GM18519 (cell line): Measurements from ENCODE around the gene SLC35F6.
"Not testable (repeated sequence)": the region's sequence is repeated elsewhere in the genome, so short reads cannot be mapped to it uniquely, and the experiment has no call there.

Source experiments
- ATAC-seq: cut with Tn5 transposase; IDR thresholded peaks from one replicate; pipeline ENCODE4 v1.9.1; 2021; ENCODE audit warnings: mild to moderate bottlenecking, moderate library complexity; ENCODE audit not compliant: unreplicated experiment, low FRiP score

The SLC35F6 gene

GRCh38 chr2:26754972-26755670 is 9.0 kb upstream of the SLC35F6 start:
- ATAC-seq: no peak

- ATAC-seq: no peak
Measured at GRCh38 chr2:26756337-26756736, 7.7 kb upstream of the SLC35F6 start.

- no peak for ATAC-seq
Measured at GRCh38 chr2:26757873-26758789, 6.0 kb upstream of the SLC35F6 start.

GRCh38 chr2:26758790-26759321 is 5.2 kb upstream of the SLC35F6 start:
- ATAC-seq: no peak

- no peak for ATAC-seq
Measured at GRCh38 chr2:26759845-26760244, 4.2 kb upstream of the SLC35F6 start.

- ATAC-seq: not testable (repeated sequence)
Measured at GRCh38 chr2:26760991-26761390, 3.1 kb upstream of the SLC35F6 start.

GRCh38 chr2:26763019-26763418 is 1.1 kb upstream of the SLC35F6 start:
- ATAC-seq: no peak

- ATAC-seq: no peak
Measured at GRCh38 chr2:26764906-26765305, 822 bp downstream of the SLC35F6 start.

GRCh38 chr2:26765475-26766200 is 1.6 kb downstream of the SLC35F6 start:
- no peak for ATAC-seq

GRCh38 chr2:26767129-26767528 is 3.0 kb downstream of the SLC35F6 start:
- no peak for ATAC-seq

- no peak for ATAC-seq
Measured at GRCh38 chr2:26767894-26768487, 3.9 kb downstream of the SLC35F6 start.

- no peak for ATAC-seq
Measured at GRCh38 chr2:26768759-26769088, 4.6 kb downstream of the SLC35F6 start.

GRCh38 chr2:26769089-26769761 is 5.1 kb downstream of the SLC35F6 start:
- ATAC-seq: no peak

- no peak for ATAC-seq
Measured at GRCh38 chr2:26770986-26771586, 7.0 kb downstream of the SLC35F6 start.

- ATAC-seq: no peak
Measured at GRCh38 chr2:26772064-26773001, 8.2 kb downstream of the SLC35F6 start.

GRCh38 chr2:26776195-26776800 is 12.2 kb downstream of the SLC35F6 start:
- ATAC-seq: no peak

- no peak for ATAC-seq
Measured at GRCh38 chr2:26778098-26778497, 14.0 kb downstream of the SLC35F6 start.

- ATAC-seq: no peak
Measured at GRCh38 chr2:26778507-26778906, 14.4 kb downstream of the SLC35F6 start.
